HepG2 (cell line): Measurements from ENCODE around the gene HDGFL2. TPM values are rescaled to one million over a fixed set of nuclear protein-coding genes. Genes with fewer than 3 reads are reported as not detected.
A peak's percentile ranks its signal among the peaks of the same experiment; 100 is the strongest.

Experiments
- ATAC-seq: fragments of 200-7000 bp; cut with Tn5 transposase; 3 replicates; pipeline ENCODE4 v1.9.1; 2020; ENCODE audit warnings: mild to moderate bottlenecking, moderate library complexity
- BruUV-seq: library from RNA; stranded (reverse); fragments of 400-500 nt; replicated peaks from 2 replicates; lab custom pipeline; 2021; lab: Mats Ljungman, UMichigan
- CTCF ChIA-PET: fragments of 300-600 bp; formaldehyde crosslinking; extraction: SDS; loops from one replicate; lab custom pipeline; 2021; ENCODE audit warnings: low total read pairs, inconsistent platforms, low intra/inter-chr PET ratio; lab: Yijun Ruan, JAX
- POLR2A ChIA-PET: fragments of 350-600 bp; sonication (Branson Sonifier 250); formaldehyde crosslinking; loops from one replicate; lab custom pipeline; 2020; ENCODE audit warnings: antibody characterized with exemption, inconsistent platforms; lab: Yijun Ruan, JAX
- DNase-seq: peaks from one replicate; pipeline ENCODE4 v3.0.0-alpha.2; 2015; ENCODE audit warnings: low spot score
- FAIRE-seq: peaks from 3 replicates; lab custom pipeline; 2011; peaks lifted over from hg19 to GRCh38; lab: Jason Lieb, UNC
- H2AFZ ChIP-seq: one replicate; pipeline ENCODE4 v1.6.1; 2011; ENCODE audit warnings: low read length, inconsistent platforms
- H3K27ac ChIP-seq: fragments of 300-600 bp; 3 replicates; pipeline ENCODE4 v1.8.0; 2011; ENCODE audit warnings: mixed run types, mild to moderate bottlenecking, mixed read lengths, low read length, inconsistent platforms; ENCODE audit not compliant: insufficient read depth; ENCODE audit errors: extremely low read length
- H3K27me3 ChIP-seq, 2 experiments: fragments of 200-600 bp in 1 of 2; 2 replicates in 1 of 2; 3 replicates in 1 of 2; pipeline versions ENCODE4 v1.6.0 to v1.8.0; 2011; ENCODE audit warnings: low read length in 2 of 2, mild to moderate bottlenecking in 2 of 2, moderate library complexity in 2 of 2, inconsistent platforms in 1 of 2; ENCODE audit not compliant: insufficient read depth in 2 of 2, control insufficient read depth in 1 of 2
- H3K36me3 ChIP-seq, 2 experiments: fragments of 200-600 bp in 1 of 2; replicated peaks in 1 of 2; 2 replicates in 1 of 2; 3 replicates in 1 of 2; pipeline versions ENCODE4 v1.5.1 to v1.8.0; 2011; ENCODE audit warnings: low read length in 2 of 2, inconsistent platforms in 1 of 2; ENCODE audit not compliant: insufficient read depth in 2 of 2, control insufficient read depth in 1 of 2
- H3K4me1 ChIP-seq: 2 replicates; pipeline ENCODE4 v1.5.1; 2012; ENCODE audit warnings: low read length, inconsistent platforms; ENCODE audit not compliant: insufficient read depth
- H3K4me2 ChIP-seq: 2 replicates; pipeline ENCODE4 v1.6.0; 2011; ENCODE audit warnings: low read depth, low read length, inconsistent platforms
- H3K4me3 ChIP-seq, 3 experiments: fragments of 200-600 bp in 1 of 3; sonication (generic), shearing (Covaris generic) in 1 of 3; replicated peaks in 1 of 3; 2 replicates each; pipeline ENCODE4 v1.5.1; 2011 to 2016; ENCODE audit warnings: low read length in 3 of 3, inconsistent platforms in 2 of 3, low read depth in 2 of 3, mild to moderate bottlenecking in 2 of 3, control low read depth in 1 of 3, mixed read lengths in 1 of 3; ENCODE audit not compliant: insufficient read depth in 1 of 3
- H3K79me2 ChIP-seq: one replicate; pipeline ENCODE4 v1.6.1; 2011; ENCODE audit warnings: low read length, inconsistent platforms; ENCODE audit not compliant: insufficient read depth
- H3K9ac ChIP-seq: 2 replicates; pipeline ENCODE4 v1.6.0; 2011; ENCODE audit warnings: mild to moderate bottlenecking, low read depth, low read length, inconsistent platforms; ENCODE audit not compliant: insufficient read depth
- H3K9me3 ChIP-seq: 2 replicates; pipeline ENCODE4 v1.5.1; 2012; ENCODE audit warnings: mild to moderate bottlenecking, low read length
- H4K20me1 ChIP-seq: 2 replicates; pipeline ENCODE4 v1.6.0; 2011; ENCODE audit warnings: inconsistent platforms, mild to moderate bottlenecking, low read length, moderate library complexity; ENCODE audit not compliant: insufficient read depth
- FOXP4 ChIP-seq: sonication (generic); formaldehyde crosslinking; IDR thresholded peaks from 2 replicates; pipeline ENCODE4 v1.4.0; 2020; ENCODE audit warnings: missing genetic modification reagents
- HINFP ChIP-seq: sonication (generic); formaldehyde crosslinking; IDR thresholded peaks from 2 replicates; pipeline ENCODE4 v1.4.0; 2020; ENCODE audit warnings: low read depth, mild to moderate bottlenecking, missing genetic modification reagents
- IRF1 ChIP-seq: sonication (generic); formaldehyde crosslinking; IDR thresholded peaks from 2 replicates; pipeline ENCODE4 v1.4.0; 2020; ENCODE audit warnings: low read depth, mild to moderate bottlenecking, missing genetic modification reagents
- KLF6 ChIP-seq: IDR thresholded peaks from 2 replicates; pipeline ENCODE4 v1.8.0; 2016; ENCODE audit warnings: missing biosample characterization, missing genetic modification reagents
- MEIS1 ChIP-seq: sonication (generic); formaldehyde crosslinking; IDR thresholded peaks from 2 replicates; pipeline ENCODE4 v1.9.0; 2021; ENCODE audit warnings: mild to moderate bottlenecking, missing genetic modification reagents, moderate library complexity, borderline replicate concordance
- MLXIP ChIP-seq: sonication (generic); formaldehyde crosslinking; IDR thresholded peaks from 2 replicates; pipeline ENCODE4 v1.9.0; 2021; ENCODE audit warnings: missing genetic modification reagents, borderline replicate concordance
- PCBP1 ChIP-seq: fragments of 200-400 bp; formaldehyde crosslinking; IDR thresholded peaks from 2 replicates; pipeline ENCODE4 v1.6.1; 2017; ENCODE audit warnings: mild to moderate bottlenecking, low read depth, low read length, borderline replicate concordance
- RNF219 ChIP-seq: sonication (generic); formaldehyde crosslinking; IDR thresholded peaks from 2 replicates; pipeline ENCODE4 v1.5.0; 2020; ENCODE audit warnings: mild to moderate bottlenecking, missing genetic modification reagents
- ZBTB7A ChIP-seq: sonication (generic); formaldehyde crosslinking; IDR thresholded peaks from 2 replicates; pipeline ENCODE4 v1.8.0; 2022; ENCODE audit warnings: mild to moderate bottlenecking, missing genetic modification reagents
- ZNF121 ChIP-seq: sonication (generic); formaldehyde crosslinking; IDR thresholded peaks from 2 replicates; pipeline ENCODE4 v1.5.0; 2020; ENCODE audit warnings: mild to moderate bottlenecking, missing genetic modification reagents
- ZNF34 ChIP-seq: sonication (generic); formaldehyde crosslinking; IDR thresholded peaks from 2 replicates; pipeline ENCODE4 v1.4.0; 2020; ENCODE audit warnings: mild to moderate bottlenecking, missing genetic modification reagents, borderline replicate concordance
- ZNF367 ChIP-seq: sonication (generic); formaldehyde crosslinking; IDR thresholded peaks from 2 replicates; pipeline ENCODE4 v1.4.0; 2020; ENCODE audit warnings: missing genetic modification reagents, borderline replicate concordance
- ZNF746 ChIP-seq: sonication (generic); formaldehyde crosslinking; IDR thresholded peaks from 2 replicates; pipeline ENCODE4 v1.8.0; 2022; ENCODE audit warnings: mild to moderate bottlenecking, missing genetic modification reagents
- ZNF75D ChIP-seq: sonication (generic); formaldehyde crosslinking; IDR thresholded peaks from 2 replicates; pipeline ENCODE4 v1.8.1; 2023; ENCODE audit warnings: missing genetic modification reagents, mild to moderate bottlenecking, borderline replicate concordance
- ZNF782 ChIP-seq: sonication (generic); formaldehyde crosslinking; IDR thresholded peaks from 2 replicates; pipeline ENCODE4 v1.4.0; 2020; ENCODE audit warnings: missing genetic modification reagents, mild to moderate bottlenecking, borderline replicate concordance
- WGBS: methylation state at CpG from one replicate; pipeline ENCODE4 v1.1.6; 2017; ENCODE audit warnings: low lambda C conversion rate; 5-methylcytosine and 5-hydroxymethylcytosine counted together
- in situ Hi-C: cut with HindIII; loops from 2 replicates; pipeline ENCODE4 v1.10.0; 2017; ENCODE audit warnings: low pct_unique_long_range_greater_than_20kb; ENCODE audit not compliant: extremely low pct_ligation_motif_present
- intact Hi-C: fragments of 100-400 bp; cut with micrococcal nuclease; formaldehyde crosslinking; loops from one replicate; pipeline ENCODE4 v1.10.0; 2022; ENCODE audit not compliant: unreplicated experiment
- polyA plus RNA-seq, 8 experiments: library from polyadenylated mRNA; depleted of rRNA in 3 of 8; stranded (reverse) in 7 of 8; unstranded in 1 of 8; fragments of >200 nt; fragmentation: Illumina TruSeq in 4 of 8; extraction: Trizol in 4 of 8; gene quantifications; 2 replicates each; pipeline versions ENCODE4 v1.2.1 to v1.2.3, GENCODE V29; 2011 to 2016; ENCODE audit warnings: low read depth in 4 of 8, missing spikeins in 1 of 8, mixed read lengths in 1 of 8; ENCODE audit not compliant: insufficient read depth in 1 of 8
- total RNA-seq, 5 experiments: library from RNA; depleted of rRNA; stranded (reverse); fragments of >200 nt; fragmentation: Illumina TruSeq; extraction: Trizol; gene quantifications; 2 replicates each; pipeline ENCODE4 v1.2.3, GENCODE V29; 2016; ENCODE audit warnings: low read depth in 1 of 5

The HDGFL2 gene
- total and polyA plus RNA-seq, 2 of the 13 experiments (the other 11 are each of a cell fraction or from before 2014, with no cell fraction given), result 20.0 to 51.1 TPM

GRCh38 chr19:4521888-4522242 is 49.8 kb downstream of the HDGFL2 start:
- ATAC-seq, result no peak
- 13% methylated on average over 5 of the region's 5 CpGs for WGBS
- H2AFZ ChIP-seq, result no peak overlapping the region
- peaks cover 67% of the 10 kb centered on the region for H3K4me1 ChIP-seq
- intact Hi-C loops (no loop called here), in situ Hi-C loops (no loop called here)
- peak overlapping the region; percentile 50 for H3K9ac ChIP-seq
- ChIA-PET POLR2A (interaction anchor here (1.1 to 1.6 kb wide), 4 partner anchors 13 to 179 kb away, joined by 4 to 15 read pairs (median 8); partner anchors contain the start of genes HDGFL2, LRG1 and PLIN5), CTCF (no interaction called here)
- FAIRE-seq, result no peak
- no peaks in the 10 kb centered on the region for H3K9me3 ChIP-seq
- H3K27me3 ChIP-seq, result no peaks in the 10 kb centered on the region
- peak overlapping the region; percentile 73 for H3K4me2 ChIP-seq
- no TSS peak for BruUV-seq
- DNase-seq, result no peak
- peak overlapping the region; percentile 1 to 58 (median 15); a peak in 4 of 6 replicates for H3K4me3 ChIP-seq
- no peaks in the 10 kb centered on the region for H4K20me1 ChIP-seq
- no peaks in the 10 kb centered on the region for H3K36me3 ChIP-seq
- H3K79me2 ChIP-seq, result no peaks in the 10 kb centered on the region
- peak overlapping the region; percentile 57 for H3K27ac ChIP-seq
- TF ChIP-seq ZNF367 (CRISPR knock-in tag) (no peak), PCBP1 (no peak), ZBTB7A (CRISPR knock-in tag) (no peak), HINFP (0 out of 2 replicates have a peak, but pooled peaks have one; percentile 11), ZNF782 (CRISPR knock-in tag) (no peak), MLXIP (no peak), ZNF746 (CRISPR knock-in tag) (0 out of 2 replicates have a peak, but pooled peaks have one; percentile 7), MEIS1 (no peak; the same call in 1 of the 2 replicates), RNF219 (CRISPR knock-in tag) (no peak), FOXP4 (no peak), IRF1 (CRISPR knock-in tag) (no peak), ZNF75D (CRISPR knock-in tag) (no peak), KLF6 (CRISPR knock-in tag) (no peak), ZNF34 (CRISPR knock-in tag) (0 out of 2 replicates have a peak, but pooled peaks have one; percentile 40), ZNF121 (peak; percentile 90)
